Measurements from ENCODE around the gene TMEM184B. TPM values are rescaled to one million over a fixed set of nuclear protein-coding genes. Genes with fewer than 3 reads are reported as not detected.

The TMEM184B gene
- total and polyA plus RNA-seq, 8 donors, result 10.0 to 110 (median 34.0) TPM

DNA sequence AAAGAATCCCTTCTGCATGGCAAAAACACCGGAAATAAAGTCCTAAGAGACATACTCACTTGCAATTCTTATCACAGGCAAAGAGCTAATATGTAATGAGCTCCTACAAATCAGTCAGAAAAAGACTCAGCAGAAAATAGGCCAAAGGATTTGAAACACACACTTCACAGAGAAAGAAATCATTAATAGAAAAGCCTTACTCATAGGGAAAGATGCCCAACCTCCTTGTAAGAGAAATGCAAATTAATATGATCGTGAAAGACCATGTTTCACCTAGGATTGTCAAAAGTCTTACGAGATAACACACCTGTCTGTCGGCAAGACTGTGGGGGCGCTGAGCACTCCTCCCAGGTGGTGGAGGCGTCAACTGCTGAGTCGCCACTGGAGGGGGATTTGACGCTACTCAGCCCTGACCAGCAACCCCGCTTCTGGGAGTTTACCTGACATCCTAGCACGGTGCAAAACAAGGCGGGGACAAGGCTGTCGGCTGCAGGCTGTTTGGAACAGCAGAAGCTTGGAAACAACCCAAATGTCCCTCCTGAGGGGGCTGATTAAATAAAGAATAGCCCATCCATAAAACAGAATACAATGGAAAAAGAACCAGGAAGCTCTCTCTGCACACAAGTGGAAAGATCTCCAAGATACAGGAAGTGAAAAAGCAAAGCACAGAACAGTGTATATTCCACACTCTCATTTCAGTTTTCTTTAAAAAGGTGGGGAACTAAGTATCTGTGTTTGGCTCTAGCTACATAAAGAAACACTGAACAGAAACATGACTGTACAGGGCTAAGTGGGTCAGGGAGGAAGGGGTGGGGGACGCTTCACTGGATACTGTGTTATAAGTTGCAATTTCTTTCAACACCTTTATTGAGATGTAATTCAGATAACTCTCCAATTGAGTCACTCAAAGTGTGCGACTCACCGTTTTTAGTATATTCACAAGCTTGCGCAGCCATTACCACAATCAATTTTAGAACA is 33.0 kb upstream of the TMEM184B start:
- TF ChIP-seq POLR2AphosphoS5 (IDR thresholded peaks at IDR 0.05) (no peak), CTCF (IDR thresholded peaks at IDR 0.05) (no peak), EP300 (IDR thresholded peaks at IDR 0.05) (no peak), POLR2A (IDR thresholded peaks at IDR 0.05) (no peak)
- Histone ChIP-seq H3K27ac (peak overlapping the region; percentile 37 to 99 (median 77)), H3K9me3 (no peaks in the 10 kb centered on the region), H3K27me3 (no peaks in the 10 kb centered on the region), H3K36me3 (peaks cover 23 to 61% (median 52%) of the 10 kb centered on the region in 4 donors), H3K4me1 (peaks cover 46 to 79% (median 66%) of the 10 kb centered on the region in 4 donors), H3K4me3 (peak overlapping the region in 1 of 4 donors; percentile 12)
- WGBS, 5 donors, result 22 to 26% (median 25%) methylated on average over 16 of the region's 16 CpGs
- intact Hi-C loops (cut with DNase I; ENCODE audit: low total_unique reads), result no loop called here
- peak in 1 of 2 donors; percentile 62 for DNase-seq

- WGBS, 5 donors, result 85 to 93% (median 89%) methylated on average over 13 of the region's 13 CpGs
- no peak overlapping the region for H3K4me3 ChIP-seq
- intact Hi-C loops (cut with DNase I; ENCODE audit: low total_unique reads), result no loop called here
- no peak for DNase-seq
- H3K27ac ChIP-seq, result peak overlapping the region in 3 of 5 donors; percentile 25 to 97 (median 77)
- H3K4me1 ChIP-seq, result peaks cover 34 to 79% (median 54%) of the 10 kb centered on the region in 4 donors
- H3K36me3 ChIP-seq, result peaks cover 35 to 71% (median 64%) of the 10 kb centered on the region in 4 donors
- H3K27me3 ChIP-seq, result no peaks in the 10 kb centered on the region
- H3K9me3 ChIP-seq, result no peaks in the 10 kb centered on the region
- no peak for TF ChIP-seq POLR2AphosphoS5 (IDR thresholded peaks at IDR 0.05)
- no peak for TF ChIP-seq POLR2A (IDR thresholded peaks at IDR 0.05)
- no peak for TF ChIP-seq CTCF (IDR thresholded peaks at IDR 0.05)
- no peak for TF ChIP-seq EP300 (IDR thresholded peaks at IDR 0.05)
Observed at GRCh38 chr22:38304526-38304925, 31.7 kb upstream of the TMEM184B start.

DNA sequence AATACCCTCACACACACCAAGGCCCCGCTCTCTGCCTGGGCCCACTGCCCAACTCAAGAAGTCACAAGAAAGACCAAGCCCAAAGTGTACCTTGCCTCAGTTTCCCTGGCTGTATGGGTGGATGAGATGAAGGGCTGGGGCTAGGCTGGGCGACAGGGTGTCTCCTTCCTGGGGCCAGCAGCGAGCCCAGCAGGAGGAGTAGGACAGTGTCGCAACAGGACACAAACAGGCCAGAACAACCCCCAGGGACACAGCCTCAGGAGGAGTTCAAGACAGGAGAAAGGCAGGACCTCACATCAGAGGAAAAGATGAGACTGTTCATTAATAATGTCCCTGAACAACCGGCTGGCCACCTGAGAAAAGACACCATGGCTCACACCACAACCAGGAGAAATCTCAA is 31.2 kb upstream of the TMEM184B start:
- Histone ChIP-seq H3K9me3 (no peaks in the 10 kb centered on the region), H3K4me1 (peaks cover 28 to 73% (median 48%) of the 10 kb centered on the region in 4 donors), H3K36me3 (peaks cover 41 to 73% (median 66%) of the 10 kb centered on the region in 4 donors), H3K27ac (peak overlapping the region in 3 of 5 donors; percentile 25 to 97 (median 77)), H3K27me3 (no peaks in the 10 kb centered on the region), H3K4me3 (no peak overlapping the region)
- DNase-seq, result no peak
- intact Hi-C loops (cut with DNase I; ENCODE audit: low total_unique reads), result no loop called here
- TF ChIP-seq POLR2AphosphoS5 (IDR thresholded peaks at IDR 0.05) (no peak), POLR2A (IDR thresholded peaks at IDR 0.05) (no peak), EP300 (IDR thresholded peaks at IDR 0.05) (no peak), CTCF (IDR thresholded peaks at IDR 0.05) (no peak)
- 86 to 94% (median 89%) methylated on average over 5 of the region's 5 CpGs for WGBS, 5 donors

GRCh38 chr22:38302906-38303305 is 30.1 kb upstream of the TMEM184B start:
- TF ChIP-seq EP300 (IDR thresholded peaks at IDR 0.05) (no peak), POLR2AphosphoS5 (IDR thresholded peaks at IDR 0.05) (no peak), POLR2A (IDR thresholded peaks at IDR 0.05) (no peak), CTCF (IDR thresholded peaks at IDR 0.05) (no peak)
- H3K27me3 ChIP-seq, result no peaks in the 10 kb centered on the region
- peaks cover 22 to 62% (median 44%) of the 10 kb centered on the region in 4 donors for H3K4me1 ChIP-seq
- intact Hi-C loops (cut with DNase I; ENCODE audit: low total_unique reads), result no loop called here
- H3K27ac ChIP-seq, result peak overlapping the region in 1 of 5 donors; percentile 25
- no peaks in the 10 kb centered on the region for H3K9me3 ChIP-seq
- H3K36me3 ChIP-seq, result peaks cover 51 to 73% (median 69%) of the 10 kb centered on the region in 4 donors
- no peak for DNase-seq
- WGBS, 5 donors, result 40 to 96% (median 94%) methylated on average over 1 to 19 of the region's 19 CpGs
- no peak overlapping the region for H3K4me3 ChIP-seq

Measured in stomach (tissue), 9 donors.